Left kidney (tissue), 2 donors: Measurements from ENCODE around the gene MCF2L2. TPM values are rescaled to one million over a fixed set of nuclear protein-coding genes. Genes with fewer than 3 reads are reported as not detected.

Source experiments
- DNase-seq: peaks from one replicate; pipeline ENCODE4 v3.0.0-alpha.2; 2013
- polyA plus RNA-seq: library from polyadenylated mRNA; unstranded; fragments of 120-200 nt; gene quantifications from one replicate; pipeline ENCODE4 v1.2.1, GENCODE V29; 2013; ENCODE audit not compliant: insufficient read length

MCF2L2 gene
- polyA plus RNA-seq, 1 donor: 1.7 TPM

DNA sequence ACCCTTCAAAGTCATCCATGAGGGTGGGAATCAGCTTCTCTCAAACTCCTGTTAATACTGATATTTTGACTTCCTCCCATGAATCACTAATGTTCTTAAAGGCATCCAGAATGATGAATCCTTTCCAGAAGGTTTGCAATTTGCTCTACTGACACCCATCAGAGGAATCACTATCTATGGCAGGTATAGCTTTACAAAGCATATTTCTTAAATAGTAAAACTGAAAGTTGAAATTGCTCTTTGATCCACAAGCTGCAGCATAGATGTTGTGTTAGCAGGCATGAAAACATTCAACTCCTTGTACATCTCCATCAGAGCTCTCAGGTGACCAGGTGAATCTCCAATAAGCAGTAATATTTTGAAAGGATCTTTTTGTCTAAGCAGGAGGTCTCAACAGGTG is 109.0 kb downstream of the MCF2L2 start:
- DNase-seq: no peak

DNA sequence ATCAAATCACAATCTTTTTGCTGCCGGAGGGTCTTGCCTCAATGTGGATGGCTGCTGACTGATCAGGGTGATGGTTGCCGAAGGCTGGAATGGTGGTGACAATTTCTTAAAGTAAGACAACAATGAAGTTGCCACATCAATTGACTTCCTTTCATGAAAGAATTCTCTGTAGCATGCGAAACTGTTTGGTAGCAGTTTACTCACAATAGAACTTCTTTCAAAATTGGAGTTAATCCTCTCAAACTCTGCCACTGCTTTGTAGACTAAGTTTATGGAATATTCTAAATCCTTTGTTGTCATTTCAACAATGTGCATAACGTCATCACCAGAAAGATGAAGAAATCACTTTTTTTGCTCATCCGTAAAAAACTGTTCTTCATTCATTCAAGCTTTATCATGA is 109.5 kb downstream of the MCF2L2 start:
- DNase-seq: no peak

DNA sequence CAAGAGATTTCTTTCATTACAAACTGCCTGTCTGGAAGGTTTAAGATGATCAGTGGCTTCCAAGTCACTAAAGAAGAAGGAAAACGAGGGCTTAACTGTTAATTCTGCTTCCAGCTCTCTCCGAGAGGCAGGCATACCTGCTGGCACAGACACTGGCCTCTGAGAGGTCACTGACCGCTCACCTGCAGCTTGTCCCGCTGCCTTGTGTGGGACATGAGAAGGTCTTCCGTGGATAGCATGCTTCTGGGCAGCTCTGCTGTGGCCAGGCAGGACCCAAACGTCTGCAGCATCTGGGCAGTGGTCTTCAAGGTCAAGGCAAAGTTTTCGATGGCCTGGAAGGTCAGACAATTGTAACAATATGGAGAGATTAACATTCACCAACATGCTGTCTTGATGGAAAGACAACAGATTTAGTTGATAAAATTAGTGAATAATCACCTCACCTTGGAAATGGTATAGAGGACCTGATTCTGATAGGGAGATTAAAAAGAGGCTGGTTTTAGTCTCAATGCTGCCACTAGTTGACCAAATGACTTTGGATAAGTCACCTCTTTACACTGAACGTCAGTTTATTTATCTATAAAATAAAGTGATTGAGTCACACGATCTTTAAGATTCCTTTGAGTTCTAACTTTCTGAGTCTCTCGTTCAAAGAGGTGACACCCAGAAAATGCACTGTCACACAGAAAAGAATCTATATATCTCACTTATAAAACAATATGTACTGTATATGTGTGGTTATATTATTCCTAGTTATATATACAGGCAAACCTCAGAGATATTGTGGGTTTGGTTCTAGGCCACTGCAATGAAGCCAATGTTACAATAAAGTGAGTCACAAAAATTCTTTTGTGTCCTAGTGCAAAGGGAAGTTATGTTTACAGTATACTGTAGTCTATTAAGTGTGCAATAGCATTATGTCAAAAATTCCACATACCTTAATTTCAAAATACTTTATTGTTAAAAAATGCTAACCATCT is 110.2 kb downstream of the MCF2L2 start:
- DNase-seq: no peak

DNA sequence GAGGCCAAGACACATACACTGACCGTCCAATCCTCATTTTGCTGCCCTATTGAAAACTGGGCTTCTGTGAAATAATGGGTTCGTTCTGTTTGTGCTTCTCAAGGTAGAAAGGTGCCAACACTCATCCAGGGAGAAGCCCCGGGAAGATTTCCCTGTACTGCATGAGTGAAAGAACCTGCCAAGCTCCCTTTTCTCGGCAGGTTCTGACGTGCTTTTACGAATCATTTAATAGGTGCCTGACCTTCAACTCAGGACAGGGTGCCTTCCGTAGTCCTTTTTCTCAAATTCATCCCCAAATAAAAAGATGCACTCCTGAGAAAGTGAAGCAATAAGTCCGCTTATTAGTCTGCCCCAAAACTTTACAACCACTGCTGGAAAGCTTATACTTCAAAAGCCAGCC is 111.1 kb downstream of the MCF2L2 start:
- no peak for DNase-seq

DNA sequence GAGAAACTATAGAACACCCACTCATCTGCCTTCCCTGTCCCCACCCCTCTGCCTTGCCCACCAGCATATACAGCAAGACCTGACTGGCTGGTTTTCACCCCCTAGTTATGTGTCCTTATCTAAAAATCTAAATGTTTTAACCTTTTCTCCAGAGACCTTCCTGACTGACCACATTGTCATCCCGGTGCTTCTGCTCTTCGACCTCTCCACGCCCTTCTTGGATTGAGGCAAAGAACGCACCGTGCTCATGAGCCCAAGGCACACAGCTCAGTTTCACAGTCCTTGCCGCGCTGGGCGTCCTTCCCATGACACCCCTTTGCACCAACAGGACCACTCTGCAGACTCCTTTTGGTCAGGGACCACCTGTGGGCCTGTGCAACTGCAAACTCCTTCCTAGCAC is 112.7 kb downstream of the MCF2L2 start:
- no peak for DNase-seq

DNA sequence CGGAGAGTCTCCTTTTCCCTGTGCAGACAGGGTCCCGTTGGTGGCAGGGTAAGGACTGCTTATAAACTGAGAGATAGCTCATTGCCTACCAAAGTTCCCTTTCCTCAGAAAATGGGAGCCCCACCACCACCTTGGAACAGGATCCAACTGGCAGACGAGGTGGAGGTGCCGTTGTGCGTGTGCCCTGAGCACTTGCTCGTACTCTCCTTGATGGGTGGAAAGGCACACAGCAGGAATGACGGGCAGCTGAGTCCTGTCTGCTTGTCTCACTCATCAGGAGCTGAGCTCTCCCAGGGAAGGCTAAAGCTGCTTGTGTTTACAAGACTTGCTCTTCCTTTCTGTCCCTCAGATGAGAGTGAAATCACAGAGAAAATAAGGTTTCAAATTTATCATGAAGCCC is 114.7 kb downstream of the MCF2L2 start:
- DNase-seq: no peak

DNA sequence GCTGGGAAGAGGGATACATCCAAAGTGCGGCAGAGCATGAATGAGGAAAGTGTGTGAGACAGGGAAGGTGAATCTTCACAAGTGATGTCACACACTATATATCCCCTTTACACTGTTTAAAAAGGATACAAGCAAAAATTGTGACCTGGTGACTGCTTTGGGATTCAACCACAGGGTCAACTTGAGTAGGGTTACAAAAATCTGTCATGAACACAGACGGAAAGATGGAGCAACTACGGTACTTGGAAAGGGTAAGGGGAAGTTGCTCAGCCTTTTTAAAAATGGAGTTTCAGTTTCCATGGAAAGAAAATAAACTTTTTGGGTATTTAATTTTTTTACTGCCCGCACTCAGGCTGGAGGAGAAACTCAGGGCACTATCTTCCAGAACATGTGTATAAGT is 115.1 kb downstream of the MCF2L2 start:
- no peak for DNase-seq

DNA sequence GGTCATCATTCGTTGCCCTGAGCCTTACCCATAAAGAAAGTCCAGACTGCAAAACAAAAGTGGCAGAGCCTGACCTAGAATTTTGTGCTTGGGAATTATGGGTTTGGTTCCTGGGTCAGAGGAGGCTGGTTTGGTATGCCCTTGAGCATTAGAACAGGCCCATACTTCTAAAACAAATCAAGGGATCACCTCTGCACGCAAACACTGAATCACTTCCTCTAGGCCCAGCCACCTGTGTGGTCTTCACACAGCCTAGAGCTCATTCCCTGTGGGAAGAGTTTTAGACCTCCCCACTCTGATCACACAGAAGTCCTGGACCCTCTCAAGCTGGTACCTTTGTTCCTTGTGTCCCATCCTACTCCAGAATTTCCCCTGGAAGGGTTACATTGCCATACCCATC is 116.0 kb downstream of the MCF2L2 start:
- no peak for DNase-seq

DNA sequence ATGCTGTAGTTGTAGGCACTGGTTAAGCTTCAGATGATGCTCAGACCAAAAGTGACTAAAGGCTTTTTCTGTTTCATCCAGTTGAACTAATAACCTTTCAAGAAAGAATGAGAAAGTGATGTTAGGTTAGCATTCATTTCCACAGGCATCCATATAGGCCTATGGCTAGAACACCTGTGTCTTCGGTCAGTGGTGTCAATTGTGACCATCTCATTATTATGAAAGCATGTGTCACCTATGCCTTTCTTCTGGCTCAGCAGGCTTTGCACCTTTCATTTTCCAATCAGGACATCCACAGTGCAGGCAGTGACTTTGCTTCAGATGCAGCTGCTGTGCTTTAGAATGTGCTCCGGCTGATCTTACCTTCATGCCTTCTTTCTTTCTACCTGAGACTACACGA is 117.5 kb downstream of the MCF2L2 start:
- no peak for DNase-seq

DNA sequence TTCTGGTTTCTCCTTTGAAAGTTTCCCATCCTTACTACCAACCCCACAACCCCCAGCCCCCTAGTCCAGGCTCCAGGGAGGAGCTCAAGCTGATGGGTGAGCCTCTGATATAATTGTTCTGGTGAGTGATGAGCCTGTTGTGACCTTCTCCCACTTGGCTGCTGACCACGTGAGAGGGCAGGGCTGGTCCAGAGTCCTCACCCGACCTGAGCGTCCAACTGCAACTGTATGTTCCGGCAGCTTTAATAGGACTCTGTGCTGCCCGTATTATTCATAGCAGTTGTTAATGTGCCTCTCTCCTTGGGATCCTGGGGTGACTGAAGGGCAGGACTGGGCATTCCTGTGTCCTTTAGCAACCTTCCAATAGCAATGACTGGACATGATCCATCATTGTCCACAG is 119.1 kb downstream of the MCF2L2 start:
- no peak for DNase-seq

DNA sequence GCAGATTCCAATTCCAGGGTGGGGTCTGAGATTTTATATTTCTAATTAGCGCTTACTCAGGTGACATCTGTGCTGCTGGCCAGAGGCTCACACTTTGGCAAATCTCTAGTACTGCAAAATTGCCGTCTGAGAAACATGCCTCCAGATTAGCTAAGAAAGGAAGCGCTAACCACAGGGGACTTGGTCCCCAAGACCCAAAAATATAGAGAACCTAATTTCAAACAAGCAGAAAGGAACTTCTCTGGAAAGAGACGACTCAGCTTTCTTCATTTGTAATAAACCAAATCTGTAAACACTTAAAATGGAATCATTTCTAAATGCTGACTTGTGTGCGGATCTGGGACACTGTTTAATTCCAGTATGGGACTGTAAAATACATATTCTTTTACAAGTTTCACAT is 119.7 kb downstream of the MCF2L2 start:
- DNase-seq: no peak

DNA sequence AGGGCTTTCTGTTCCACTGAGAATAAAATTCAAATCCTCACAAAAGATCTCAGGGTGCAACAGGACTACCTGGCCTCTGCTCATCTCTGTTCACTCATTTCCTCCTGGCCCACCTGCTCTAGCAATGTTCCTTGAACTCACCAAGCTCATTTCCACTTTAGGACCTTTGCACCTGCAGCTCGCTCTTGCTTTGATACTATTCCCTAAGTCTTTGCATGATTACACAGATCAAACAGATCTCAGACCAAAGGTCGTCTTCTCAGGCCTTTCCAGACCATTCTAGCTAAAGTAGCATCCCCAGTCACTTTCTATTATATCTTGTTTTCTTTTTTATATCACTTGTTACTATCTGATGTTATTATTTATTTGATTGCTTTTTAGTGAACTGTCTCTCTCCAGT is 120.7 kb downstream of the MCF2L2 start:
- no peak for DNase-seq

DNA sequence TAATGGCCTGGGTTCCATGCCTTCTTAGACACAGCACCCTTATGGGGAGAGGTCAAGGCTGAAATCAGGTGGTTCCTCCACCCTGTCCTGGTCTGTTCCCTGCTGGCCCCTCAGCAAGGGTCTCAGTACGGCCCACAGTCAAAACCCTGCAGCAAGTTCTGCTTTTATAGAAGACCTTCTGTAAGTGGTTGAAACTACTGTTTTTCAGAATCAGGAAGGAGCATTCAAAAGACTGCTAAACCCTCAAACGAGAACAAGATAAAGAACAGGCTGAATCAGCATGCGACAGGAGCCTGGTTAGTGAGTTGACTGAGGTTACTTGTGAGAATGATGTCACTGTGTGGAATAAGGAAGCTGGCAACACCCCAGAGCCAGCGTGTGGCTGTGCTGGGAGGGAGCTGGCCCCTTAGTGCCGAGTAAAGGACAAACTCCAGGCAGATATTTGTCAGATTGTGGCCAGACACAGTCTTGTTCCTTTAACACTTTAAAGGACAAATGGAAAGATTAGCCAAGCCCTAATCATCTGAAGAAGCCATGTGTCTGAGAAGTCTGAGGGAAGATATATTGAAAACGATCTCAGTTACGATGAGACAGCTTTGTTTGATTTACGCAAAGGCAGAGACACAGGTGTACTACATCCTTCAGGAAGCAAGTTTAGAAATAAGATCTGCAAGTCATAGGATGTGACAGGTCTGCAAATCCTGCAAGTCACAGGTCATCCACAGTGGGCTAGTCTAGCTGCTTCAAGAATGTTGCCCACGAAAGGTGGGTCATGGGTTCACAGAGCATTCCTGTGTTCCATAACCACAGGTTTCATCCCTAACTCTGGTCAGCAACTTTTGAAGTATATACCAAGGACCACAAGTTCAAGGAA is 121.4 kb downstream of the MCF2L2 start:
- no peak for DNase-seq

DNA sequence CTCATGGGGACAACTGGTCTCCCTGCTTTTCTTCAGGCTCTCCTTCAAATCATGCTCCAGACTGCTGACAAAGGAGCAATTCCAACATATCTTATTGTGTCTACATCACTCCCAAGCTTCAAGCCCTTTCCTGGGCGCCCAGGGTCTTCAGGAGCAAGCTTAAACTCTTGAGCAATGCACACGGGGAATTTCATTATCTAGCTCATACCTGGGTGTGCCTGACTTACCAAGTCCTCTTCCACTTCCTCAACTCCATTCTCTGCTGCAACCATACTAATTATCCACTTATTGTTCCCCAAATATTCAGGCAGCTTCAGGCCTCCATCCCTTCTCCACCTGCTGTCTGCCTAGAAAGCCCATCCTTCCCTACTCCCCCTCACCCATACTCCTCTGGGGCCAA is 124.7 kb downstream of the MCF2L2 start:
- no peak for DNase-seq

DNA sequence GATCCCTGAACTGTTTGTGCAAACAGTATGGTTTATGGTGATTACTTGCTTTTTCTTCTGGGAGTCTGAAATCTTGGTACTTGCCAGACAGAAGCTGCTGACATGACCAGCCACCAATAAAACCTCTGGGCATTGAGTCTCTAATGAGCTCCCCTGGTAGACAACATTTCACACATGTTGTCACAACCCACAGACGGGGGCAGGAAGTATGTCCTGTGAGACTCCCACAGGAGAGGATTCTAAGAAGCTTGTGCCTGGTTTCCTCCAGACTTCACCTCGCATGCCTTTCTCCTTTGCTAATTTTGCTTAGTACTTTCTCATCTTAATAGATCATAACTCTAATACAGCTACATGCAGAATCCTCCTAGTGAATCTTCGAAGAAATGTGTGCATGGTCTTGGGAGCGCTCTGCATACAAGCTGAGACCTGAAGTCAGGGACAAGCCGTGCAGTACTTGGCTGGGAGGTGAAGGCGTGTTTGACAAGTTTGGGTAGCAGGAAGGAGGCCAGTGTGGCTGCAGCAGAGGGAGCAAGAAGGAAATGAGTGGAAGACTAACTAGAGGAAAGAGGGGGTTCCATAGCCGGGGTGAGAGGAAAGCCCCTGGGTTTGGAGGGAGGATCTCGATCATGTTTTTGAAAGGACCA is 126.4 kb downstream of the MCF2L2 start:
- no peak for DNase-seq

DNA sequence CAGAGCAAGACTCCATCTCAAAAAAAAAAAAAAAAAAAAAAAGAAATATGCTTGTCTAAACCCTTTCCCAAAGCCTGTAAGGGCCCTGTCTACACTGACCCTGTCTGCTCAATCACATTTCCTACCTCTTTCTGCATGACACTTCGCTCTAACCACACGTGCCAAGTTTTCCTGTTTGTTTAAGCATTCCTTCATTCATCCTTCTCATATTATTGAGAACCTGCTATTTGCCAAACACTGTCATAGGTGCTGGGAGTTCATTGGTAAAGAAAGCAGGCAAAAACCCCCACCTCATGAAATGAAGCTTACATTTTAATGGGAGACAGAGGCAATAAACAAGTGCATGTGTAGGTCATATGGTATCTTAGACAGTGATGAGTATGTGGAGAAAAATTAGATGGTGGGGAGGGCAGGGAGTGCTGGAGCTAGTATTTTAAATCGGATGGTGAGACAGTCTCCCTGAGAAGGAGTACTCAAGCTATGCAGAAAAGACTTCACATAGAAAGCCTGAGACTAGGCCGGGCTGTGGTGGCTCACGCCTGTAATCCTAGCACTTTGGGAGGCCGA is 127.3 kb downstream of the MCF2L2 start:
- no peak for DNase-seq

DNA sequence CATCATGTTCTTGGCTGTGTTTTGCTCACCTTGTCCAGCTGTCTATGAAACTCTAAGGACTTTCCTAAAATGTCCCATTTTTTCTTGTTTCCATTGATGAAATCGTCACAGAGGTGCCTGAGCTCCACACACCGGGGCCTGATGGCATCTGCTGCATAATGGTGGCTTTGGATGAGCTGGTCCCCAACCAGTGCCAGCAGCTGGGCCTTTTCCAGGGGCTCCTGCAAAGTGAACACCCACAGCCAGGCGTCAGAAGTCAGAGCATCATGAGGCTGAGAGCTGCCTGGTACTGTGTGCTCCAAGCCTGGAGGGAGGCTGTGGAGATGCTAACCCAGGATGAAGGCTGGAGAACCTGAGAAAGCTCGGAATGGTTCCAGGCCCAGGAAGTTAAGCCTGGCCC is 128.4 kb downstream of the MCF2L2 start:
- DNase-seq: no peak

DNA sequence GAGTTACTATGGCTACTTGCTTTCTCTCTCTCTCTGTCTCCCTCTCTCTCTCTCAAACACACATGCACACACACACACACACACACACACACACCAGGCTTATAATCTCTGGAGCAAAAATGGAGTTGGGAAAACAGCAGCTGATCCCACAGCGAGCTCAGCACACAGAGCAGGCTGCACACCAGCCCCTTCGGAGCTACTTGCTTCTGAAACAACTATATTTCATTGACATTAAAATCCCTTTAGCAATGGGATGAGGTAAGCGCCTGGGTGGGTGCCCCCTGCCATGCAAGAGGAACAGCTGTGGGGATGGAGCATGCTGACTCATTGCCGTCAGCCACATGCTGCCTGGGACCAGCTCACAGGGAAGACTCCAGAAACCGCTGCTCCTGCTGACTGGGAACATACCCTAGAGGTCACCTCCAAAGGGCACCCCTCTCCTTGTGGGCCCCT is 129.7 kb downstream of the MCF2L2 start:
- DNase-seq: no peak

DNA sequence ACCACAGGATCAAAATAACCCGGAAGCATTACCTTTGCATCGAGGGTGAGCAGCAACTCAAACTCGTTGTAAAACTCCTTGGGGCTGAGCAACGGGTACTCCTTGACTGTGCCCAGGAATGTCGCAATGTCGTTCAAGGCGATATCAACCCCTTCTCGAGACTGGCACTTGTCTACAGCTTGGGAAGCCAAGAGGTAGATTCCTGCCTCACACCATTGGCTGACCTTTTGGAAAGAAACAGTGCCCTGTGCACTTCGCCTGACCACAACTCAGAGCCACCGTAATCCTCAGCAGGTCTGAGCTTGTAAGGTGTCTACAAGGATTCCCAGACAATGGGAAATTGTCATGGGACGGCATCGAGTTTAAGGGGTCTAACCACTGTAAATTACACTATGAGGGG is 131.5 kb downstream of the MCF2L2 start:
- no peak for DNase-seq

DNA sequence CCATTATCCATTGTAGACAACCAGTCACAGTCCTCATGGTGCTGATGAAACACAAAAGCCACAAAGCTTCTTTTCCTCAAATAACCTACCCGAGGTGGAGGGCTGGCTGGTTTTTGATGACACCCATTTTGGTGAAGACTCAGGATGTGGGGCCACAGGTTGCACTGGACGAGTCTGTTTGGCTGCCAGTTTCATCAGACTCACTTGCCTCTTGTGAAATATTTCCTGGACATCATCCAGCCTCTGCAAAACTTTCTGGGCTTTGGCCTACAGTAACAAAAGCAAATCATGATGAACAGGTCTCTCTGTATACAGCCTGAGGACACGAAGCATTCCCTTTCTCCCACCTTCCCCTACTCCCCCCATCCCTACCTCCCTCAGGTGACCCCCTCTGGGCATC is 133.2 kb downstream of the MCF2L2 start:
- DNase-seq: no peak

DNA sequence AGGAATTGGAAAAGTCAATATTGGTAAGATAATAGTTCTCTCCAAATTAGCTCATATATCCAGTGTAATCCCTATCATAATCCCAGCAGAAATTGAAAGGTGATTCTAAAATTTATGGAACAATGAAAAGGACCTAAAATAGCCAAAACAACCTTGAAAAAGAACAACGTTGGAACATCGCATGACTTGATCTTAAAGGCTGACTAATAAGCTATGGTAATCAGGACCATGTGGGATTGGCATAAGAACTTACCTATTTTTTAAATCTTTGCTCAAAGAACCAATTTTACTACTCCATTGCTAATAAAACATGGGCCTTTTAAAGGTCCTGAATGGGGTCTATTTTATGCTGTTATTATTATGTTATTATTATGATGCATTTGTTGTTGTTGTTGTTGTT is 134.5 kb downstream of the MCF2L2 start:
- DNase-seq: no peak

DNA sequence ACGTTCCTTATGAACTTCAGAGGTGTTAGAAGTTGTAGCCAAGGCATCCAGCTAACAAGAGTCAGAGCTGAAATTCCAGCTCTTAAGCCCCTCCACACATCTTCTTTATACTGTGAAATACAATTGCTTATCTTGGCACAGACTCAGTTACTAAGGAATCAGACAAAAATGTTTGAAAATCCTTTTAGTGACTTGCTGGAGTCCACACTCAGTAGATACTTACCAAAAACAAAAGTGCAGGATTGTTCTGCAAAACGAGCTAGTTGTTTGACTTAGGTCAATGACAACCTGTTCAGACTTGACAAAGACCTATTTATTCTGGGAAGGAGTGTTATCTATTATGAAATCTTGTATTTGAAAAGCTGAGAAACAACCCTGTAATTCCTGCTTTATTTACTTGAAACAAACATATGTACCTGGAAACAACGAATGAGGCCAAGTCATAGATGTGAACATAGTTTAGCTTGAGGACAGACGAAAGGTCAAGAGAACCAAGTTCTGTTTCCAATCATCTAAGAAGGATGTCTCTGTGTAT is 136.9 kb downstream of the MCF2L2 start:
- DNase-seq: no peak
